ENCODE measurements around the gene METTL9. TPM values are rescaled to one million over a fixed set of nuclear protein-coding genes. Genes with fewer than 3 reads are reported as not detected.
"Not testable (repeated sequence)": the region's sequence is repeated elsewhere in the genome, so short reads cannot be mapped to it uniquely, and the experiment has no call there.

Gene METTL9
- 100 to 1,000 TPM; 159 to 198 TPM for total RNA-seq
- 100 to 1,000 TPM; 160 to 207 TPM for polyA plus RNA-seq (ENCODE audit: insufficient read length in 2 of 2)
- long read RNA-seq, donor 1, full-length matches to known transcripts = 138 of 169 reads
- long read RNA-seq, donor 1, partial matches to known transcripts = 17 of 169 reads
- long read RNA-seq, donor 1, other reads (novel, unspliced or antisense) = 14 of 169 reads
- long read RNA-seq, donor 2, full-length matches to known transcripts = 64 of 69 reads
- long read RNA-seq, donor 2, partial matches to known transcripts = 0 of 69 reads
- long read RNA-seq, donor 2, other reads (novel, unspliced or antisense) = 5 of 69 reads
- long read RNA-seq, donor 3, full-length matches to known transcripts = 76 of 92 reads
- long read RNA-seq, donor 3, partial matches to known transcripts = 11 of 92 reads
- long read RNA-seq, donor 3, other reads (novel, unspliced or antisense) = 5 of 92 reads
- long read RNA-seq, donor 4, full-length matches to known transcripts = 108 of 145 reads
- long read RNA-seq, donor 4, partial matches to known transcripts = 31 of 145 reads
- long read RNA-seq, donor 4, other reads (novel, unspliced or antisense) = 6 of 145 reads

GRCh38 chr16:21599122-21600030, at the start of gene METTL9:
Gene METTL9, plus strand, starts transcription at chr16:21599577. Its CDS starts 157 bp downstream, at chr16:21599734.
- Histone ChIP-seq H3K4me1 (ENCODE audit: control insufficient read depth, insufficient read depth, low read length) (peaks cover 11% of the 10 kb centered on the region), H3K9me3 (ENCODE audit: control insufficient read depth, insufficient read depth, low read length) (no peaks in the 10 kb centered on the region), H3K36me3 (ENCODE audit: control insufficient read depth, insufficient read depth, low read length) (no peaks in the 10 kb centered on the region), H3K27ac (ENCODE audit: low read depth, low read length) (peak within 1 kb of the TSS; percentile 94), H3K27me3 (ENCODE audit: control insufficient read depth, insufficient read depth, low read length) (no peaks in the 10 kb centered on the region), H3K4me3 (ENCODE audit: low read depth, low read length) (peak within 1 kb of the TSS; percentile 89)
- peak; percentile 90 to 99 (median 94) for DNase-seq (ENCODE audit: low read depth in 4 of 6, low spot score in 6 of 6)
- WGBS (ENCODE audit: insufficient coverage) = under 1% methylated on average over 85 of the region's 100 CpGs

- H3K4me3 ChIP-seq (ENCODE audit: low read depth, low read length); H3K27ac ChIP-seq (ENCODE audit: low read depth, low read length); DNase-seq (ENCODE audit: low read depth in 4 of 6, low spot score in 6 of 6); H3K27me3 ChIP-seq (ENCODE audit: control insufficient read depth, insufficient read depth, low read length); H3K36me3 ChIP-seq (ENCODE audit: control insufficient read depth, insufficient read depth, low read length); H3K4me1 ChIP-seq (ENCODE audit: control insufficient read depth, insufficient read depth, low read length); H3K9me3 ChIP-seq (ENCODE audit: control insufficient read depth, insufficient read depth, low read length): not testable (repeated sequence)
- 78% methylated on average over 5 of the region's 17 CpGs for WGBS (ENCODE audit: insufficient coverage)
These were observed 49.4 kb upstream of the METTL9 start for GRCh38 chr16:21549975-21550374.

- not testable (repeated sequence) for H3K4me3 ChIP-seq (ENCODE audit: low read depth, low read length); H3K9me3 ChIP-seq (ENCODE audit: control insufficient read depth, insufficient read depth, low read length); H3K36me3 ChIP-seq (ENCODE audit: control insufficient read depth, insufficient read depth, low read length); DNase-seq (ENCODE audit: low read depth in 4 of 6, low spot score in 6 of 6); H3K27ac ChIP-seq (ENCODE audit: low read depth, low read length); H3K4me1 ChIP-seq (ENCODE audit: control insufficient read depth, insufficient read depth, low read length); H3K27me3 ChIP-seq (ENCODE audit: control insufficient read depth, insufficient read depth, low read length)
- no CpG with 5 or more reads among the region's 5 CpGs for WGBS (ENCODE audit: insufficient coverage)
These were observed 48.9 kb upstream of the METTL9 start for GRCh38 chr16:21550435-21550834.

GRCh38 chr16:21551076-21551475, 48.3 kb upstream of the METTL9 start:
- H3K4me1 ChIP-seq (ENCODE audit: control insufficient read depth, insufficient read depth, low read length); DNase-seq (ENCODE audit: low read depth in 4 of 6, low spot score in 6 of 6); H3K27me3 ChIP-seq (ENCODE audit: control insufficient read depth, insufficient read depth, low read length); H3K36me3 ChIP-seq (ENCODE audit: control insufficient read depth, insufficient read depth, low read length); H3K4me3 ChIP-seq (ENCODE audit: low read depth, low read length); H3K27ac ChIP-seq (ENCODE audit: low read depth, low read length); H3K9me3 ChIP-seq (ENCODE audit: control insufficient read depth, insufficient read depth, low read length): not testable (repeated sequence)
- WGBS (ENCODE audit: insufficient coverage) = no CpG with 5 or more reads among the region's 7 CpGs

- H3K36me3 ChIP-seq (ENCODE audit: control insufficient read depth, insufficient read depth, low read length); H3K4me3 ChIP-seq (ENCODE audit: low read depth, low read length); H3K9me3 ChIP-seq (ENCODE audit: control insufficient read depth, insufficient read depth, low read length); DNase-seq (ENCODE audit: low read depth in 4 of 6, low spot score in 6 of 6); H3K27me3 ChIP-seq (ENCODE audit: control insufficient read depth, insufficient read depth, low read length); H3K27ac ChIP-seq (ENCODE audit: low read depth, low read length): not testable (repeated sequence)
- H3K4me1 ChIP-seq (ENCODE audit: control insufficient read depth, insufficient read depth, low read length) = peaks cover 12% of the 10 kb centered on the region
- WGBS (ENCODE audit: insufficient coverage) = 86% methylated on average over 8 of the region's 17 CpGs
These were observed 47.8 kb upstream of the METTL9 start for GRCh38 chr16:21551600-21551999.

GRCh38 chr16:21553481-21554296, 45.7 kb upstream of the METTL9 start:
- H3K4me3 ChIP-seq (ENCODE audit: low read depth, low read length); H3K9me3 ChIP-seq (ENCODE audit: control insufficient read depth, insufficient read depth, low read length); H3K27me3 ChIP-seq (ENCODE audit: control insufficient read depth, insufficient read depth, low read length); H3K36me3 ChIP-seq (ENCODE audit: control insufficient read depth, insufficient read depth, low read length); DNase-seq (ENCODE audit: low read depth in 4 of 6, low spot score in 6 of 6); H3K27ac ChIP-seq (ENCODE audit: low read depth, low read length): not testable (repeated sequence)
- WGBS (ENCODE audit: insufficient coverage) = 68% methylated on average over 19 of the region's 19 CpGs
- H3K4me1 ChIP-seq (ENCODE audit: control insufficient read depth, insufficient read depth, low read length) = peaks cover 17% of the 10 kb centered on the region

GRCh38 chr16:21554795-21555585, 44.4 kb upstream of the METTL9 start:
- Histone ChIP-seq H3K9me3 (ENCODE audit: control insufficient read depth, insufficient read depth, low read length) (no peaks in the 10 kb centered on the region), H3K4me3 (ENCODE audit: low read depth, low read length) (no peak overlapping the region), H3K27ac (ENCODE audit: low read depth, low read length) (no peak overlapping the region), H3K4me1 (ENCODE audit: control insufficient read depth, insufficient read depth, low read length) (peaks cover 17% of the 10 kb centered on the region), H3K36me3 (ENCODE audit: control insufficient read depth, insufficient read depth, low read length) (no peaks in the 10 kb centered on the region), H3K27me3 (ENCODE audit: control insufficient read depth, insufficient read depth, low read length) (no peaks in the 10 kb centered on the region)
- DNase-seq (ENCODE audit: low read depth in 4 of 6, low spot score in 6 of 6) = peak; percentile 50 to 94 (median 59)
- WGBS (ENCODE audit: insufficient coverage) = 36% methylated on average over 39 of the region's 41 CpGs

- not testable (repeated sequence) for H3K36me3 ChIP-seq (ENCODE audit: control insufficient read depth, insufficient read depth, low read length); H3K9me3 ChIP-seq (ENCODE audit: control insufficient read depth, insufficient read depth, low read length); H3K27ac ChIP-seq (ENCODE audit: low read depth, low read length); H3K4me3 ChIP-seq (ENCODE audit: low read depth, low read length); H3K27me3 ChIP-seq (ENCODE audit: control insufficient read depth, insufficient read depth, low read length); DNase-seq (ENCODE audit: low read depth in 4 of 6, low spot score in 6 of 6)
- 96% methylated on average over 13 of the region's 15 CpGs for WGBS (ENCODE audit: insufficient coverage)
- H3K4me1 ChIP-seq (ENCODE audit: control insufficient read depth, insufficient read depth, low read length) = peaks cover 17% of the 10 kb centered on the region
These were observed 43.8 kb upstream of the METTL9 start for GRCh38 chr16:21555621-21556020.

All from spinal cord (tissue), 10 donors.